AG04450 (cell line): ENCODE measurements around the gene NCAPD2. TPM values are rescaled to one million over a fixed set of nuclear protein-coding genes. Genes with fewer than 3 reads are reported as not detected.

Experiments used
- CTCF ChIA-PET: fragments of 300-600, 350-600 bp; formaldehyde crosslinking; extraction: SDS; loops from one replicate; lab custom pipeline; 2022; ENCODE audit warnings: antibody characterized with exemption, inconsistent platforms; lab: Charles Lee
- POLR2A ChIA-PET: fragments of 350-600 bp; formaldehyde crosslinking; extraction: SDS; loops from one replicate; lab custom pipeline; 2021; ENCODE audit warnings: antibody characterized with exemption, inconsistent platforms; lab: Yijun Ruan, JAX
- DNase-seq: peaks from one replicate; pipeline ENCODE4 v3.0.0-alpha.2; 2011; ENCODE audit warnings: low read depth, low spot score
- H3K27ac ChIP-seq: one replicate; pipeline ENCODE4 v1.5.1; 2012; ENCODE audit warnings: low read depth, low read length, control low read depth
- H3K27me3 ChIP-seq: one replicate; pipeline ENCODE4 v1.6.0; 2012; ENCODE audit warnings: low read length; ENCODE audit not compliant: control insufficient read depth, insufficient read depth
- H3K4me3 ChIP-seq: 2 replicates; pipeline ENCODE4 v1.5.1; 2011; ENCODE audit warnings: mild to moderate bottlenecking, low read depth, low read length, control low read depth
- H3K9me3 ChIP-seq: 2 replicates; pipeline ENCODE4 v1.5.1; 2012; ENCODE audit warnings: low read length; ENCODE audit not compliant: control insufficient read depth, insufficient read depth
- CTCF ChIP-seq: IDR thresholded peaks from 2 replicates; pipeline ENCODE4 v1.5.1; 2011; ENCODE audit warnings: low read depth, low read length, control low read depth, inconsistent platforms
- polyA plus RNA-seq: library from polyadenylated mRNA; depleted of rRNA; stranded (reverse); fragments of >200 nt; gene quantifications from 2 replicates; pipeline ENCODE4 v1.2.3, GENCODE V29; 2011

The NCAPD2 gene
- polyA plus RNA-seq, 1 experiment = 38.4 TPM

GRCh38 chr12:6451348-6452244, 42.3 kb upstream of the NCAPD2 start, which contains the start of gene TAPBPL:
TSS of gene TAPBPL (plus strand) at chr12:6452042. CDS start at chr12:6452249, 207 bp downstream.
- no peaks in the 10 kb centered on the region for H3K27me3 ChIP-seq
- no peaks in the 10 kb centered on the region; the same call in 1 of the 2 replicates for H3K9me3 ChIP-seq
- CTCF ChIA-PET = interaction anchor here (1.1 to 5.1 kb wide), 3 partner anchors 14 to 117 kb away, joined by 3 to 41 read pairs (median 5); no protein-coding TSS in a partner anchor
- no peak for TF ChIP-seq CTCF
- peak within 1 kb of the TSS; percentile 93 for H3K27ac ChIP-seq
- POLR2A ChIA-PET = interaction anchor here (0.6 to 3.1 kb wide), 8 partner anchors 9 to 115 kb away, joined by 3 to 28 read pairs (median 5); partner anchors contain the start of genes GAPDH and VAMP1
- DNase-seq = no peak
- peak within 1 kb of the TSS; percentile 73 for H3K4me3 ChIP-seq

- TF ChIP-seq CTCF = no peak
- DNase-seq = no peak
- H3K9me3 ChIP-seq = no peaks in the 10 kb centered on the region; the same call in 1 of the 2 replicates
- peak overlapping the region; percentile 93 for H3K27ac ChIP-seq
- ChIA-PET CTCF (interaction anchor here (1.1 to 5.1 kb wide), 4 partner anchors 9 to 118 kb away, joined by 3 to 41 read pairs (median 4); no protein-coding TSS in a partner anchor), POLR2A (interaction anchor here (1.1 to 3.1 kb wide), 4 partner anchors 9 to 82 kb away, joined by 4 to 28 read pairs (median 6); partner anchors contain the start of genes GAPDH and VAMP1)
- H3K4me3 ChIP-seq = peak overlapping the region; percentile 73
- H3K27me3 ChIP-seq = no peaks in the 10 kb centered on the region
These were observed 41.5 kb upstream of the NCAPD2 start for GRCh38 chr12:6452245-6452943.

- H3K9me3 ChIP-seq = no peaks in the 10 kb centered on the region; the same call in 1 of the 2 replicates
- POLR2A ChIA-PET = interaction anchor here (1.3 to 3.1 kb wide), 2 partner anchors 8 to 17 kb away, joined by 4 to 28 read pairs; partner anchors contain the start of gene VAMP1
- H3K27me3 ChIP-seq = no peaks in the 10 kb centered on the region
- TF ChIP-seq CTCF = no peak
- no peak overlapping the region; the same call in 1 of the 2 replicates for H3K4me3 ChIP-seq
- DNase-seq = no peak
- CTCF ChIA-PET = interaction anchor here (1.1 to 5.1 kb wide), 2 partner anchors 10 to 12 kb away, joined by 3 to 41 read pairs; no protein-coding TSS in a partner anchor
- H3K27ac ChIP-seq = no peak overlapping the region
These were observed 40.8 kb upstream of the NCAPD2 start for GRCh38 chr12:6452944-6453630.

GRCh38 chr12:6457220-6457945, 36.5 kb upstream of the NCAPD2 start:
- no peak for DNase-seq
- Histone ChIP-seq H3K27me3 (no peaks in the 10 kb centered on the region), H3K4me3 (no peak overlapping the region), H3K9me3 (no peaks in the 10 kb centered on the region), H3K27ac (no peak overlapping the region)
- ChIA-PET CTCF (interaction anchor here (1.0 to 3.0 kb wide), 2 partner anchors 8 to 118 kb away, joined by 3 to 36 read pairs; no protein-coding TSS in a partner anchor), POLR2A (interaction anchor here (1.6 kb wide), 1 partner anchor 13 kb away, joined by 4 read pairs; the partner anchor contains the start of gene VAMP1)
- no peak for TF ChIP-seq CTCF
